Mesothelial cell of epicardium (in vitro differentiated cells): Measurements from ENCODE around the gene HFM1. TPM values are rescaled to one million over a fixed set of nuclear protein-coding genes. Genes with fewer than 3 reads are reported as not detected.

Experiments
- DNase-seq, 2 experiments: peaks; one replicate each; pipeline ENCODE4 v3.0.0; 2021; ENCODE audit warnings: low spot score in 2 of 2; ENCODE audit not compliant: unreplicated experiment in 2 of 2
- H3K27ac Mint-ChIP-seq: 2 replicates; pipeline ENCODE4 v1.8.0; 2021; ENCODE audit warnings: mixed read lengths
- H3K27me3 Mint-ChIP-seq: 2 replicates; pipeline ENCODE4 v1.8.0; 2021; ENCODE audit warnings: low read depth, mixed read lengths
- H3K36me3 Mint-ChIP-seq: 2 replicates; pipeline ENCODE4 v1.8.0; 2021; ENCODE audit warnings: mixed read lengths
- H3K4me1 Mint-ChIP-seq: 2 replicates; pipeline ENCODE4 v1.8.0; 2021; ENCODE audit warnings: mixed read lengths
- H3K4me3 Mint-ChIP-seq: 2 replicates; pipeline ENCODE4 v1.8.0; 2021; ENCODE audit warnings: mild to moderate bottlenecking, moderate library complexity, mixed read lengths
- H3K9me3 Mint-ChIP-seq: 2 replicates; pipeline ENCODE4 v1.8.0; 2021; ENCODE audit warnings: mixed read lengths
- total RNA-seq: library from RNA; stranded (reverse); gene quantifications from 3 replicates; pipeline ENCODE4 v1.2.1, GENCODE V29; 2021
- TF ChIP-seq, protein P1 (sequence below): fragments of 200-600 bp; sonication (generic); IDR thresholded peaks from one replicate; pipeline ENCODE4 v1.5.0; 2021; ENCODE audit warnings: antibody characterized with exemption; ENCODE audit not compliant: unreplicated experiment

Gene HFM1
- total RNA-seq, 1 donor from 2014 or later = 6.1 TPM

DNA sequence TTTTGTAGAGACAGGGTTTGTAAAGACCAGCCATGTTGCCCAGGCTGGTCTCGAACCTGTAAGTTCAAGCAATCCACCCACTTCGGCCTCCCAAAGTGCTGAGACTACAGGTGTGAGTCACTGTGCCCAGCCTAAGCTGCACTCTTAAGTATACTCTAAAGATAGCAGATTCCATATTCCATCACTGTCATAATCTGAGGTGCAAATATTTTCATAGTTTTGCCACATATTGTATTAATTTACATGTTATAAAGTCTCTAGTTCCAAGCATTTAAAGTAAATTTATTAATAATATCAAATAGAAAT is 121.3 kb downstream of the HFM1 start:
- Mint-ChIP-seq H3K4me3 (no peak overlapping the region), H3K4me1 (no peaks in the 10 kb centered on the region), H3K27ac (no peak overlapping the region), H3K27me3 (no peaks in the 10 kb centered on the region), H3K36me3 (peaks cover 1% of the 10 kb centered on the region), H3K9me3 (no peaks in the 10 kb centered on the region)
- DNase-seq = no peak
- TF ChIP-seq, protein P1, sequence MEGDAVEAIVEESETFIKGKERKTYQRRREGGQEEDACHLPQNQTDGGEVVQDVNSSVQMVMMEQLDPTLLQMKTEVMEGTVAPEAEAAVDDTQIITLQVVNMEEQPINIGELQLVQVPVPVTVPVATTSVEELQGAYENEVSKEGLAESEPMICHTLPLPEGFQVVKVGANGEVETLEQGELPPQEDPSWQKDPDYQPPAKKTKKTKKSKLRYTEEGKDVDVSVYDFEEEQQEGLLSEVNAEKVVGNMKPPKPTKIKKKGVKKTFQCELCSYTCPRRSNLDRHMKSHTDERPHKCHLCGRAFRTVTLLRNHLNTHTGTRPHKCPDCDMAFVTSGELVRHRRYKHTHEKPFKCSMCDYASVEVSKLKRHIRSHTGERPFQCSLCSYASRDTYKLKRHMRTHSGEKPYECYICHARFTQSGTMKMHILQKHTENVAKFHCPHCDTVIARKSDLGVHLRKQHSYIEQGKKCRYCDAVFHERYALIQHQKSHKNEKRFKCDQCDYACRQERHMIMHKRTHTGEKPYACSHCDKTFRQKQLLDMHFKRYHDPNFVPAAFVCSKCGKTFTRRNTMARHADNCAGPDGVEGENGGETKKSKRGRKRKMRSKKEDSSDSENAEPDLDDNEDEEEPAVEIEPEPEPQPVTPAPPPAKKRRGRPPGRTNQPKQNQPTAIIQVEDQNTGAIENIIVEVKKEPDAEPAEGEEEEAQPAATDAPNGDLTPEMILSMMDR = no peak

DNA sequence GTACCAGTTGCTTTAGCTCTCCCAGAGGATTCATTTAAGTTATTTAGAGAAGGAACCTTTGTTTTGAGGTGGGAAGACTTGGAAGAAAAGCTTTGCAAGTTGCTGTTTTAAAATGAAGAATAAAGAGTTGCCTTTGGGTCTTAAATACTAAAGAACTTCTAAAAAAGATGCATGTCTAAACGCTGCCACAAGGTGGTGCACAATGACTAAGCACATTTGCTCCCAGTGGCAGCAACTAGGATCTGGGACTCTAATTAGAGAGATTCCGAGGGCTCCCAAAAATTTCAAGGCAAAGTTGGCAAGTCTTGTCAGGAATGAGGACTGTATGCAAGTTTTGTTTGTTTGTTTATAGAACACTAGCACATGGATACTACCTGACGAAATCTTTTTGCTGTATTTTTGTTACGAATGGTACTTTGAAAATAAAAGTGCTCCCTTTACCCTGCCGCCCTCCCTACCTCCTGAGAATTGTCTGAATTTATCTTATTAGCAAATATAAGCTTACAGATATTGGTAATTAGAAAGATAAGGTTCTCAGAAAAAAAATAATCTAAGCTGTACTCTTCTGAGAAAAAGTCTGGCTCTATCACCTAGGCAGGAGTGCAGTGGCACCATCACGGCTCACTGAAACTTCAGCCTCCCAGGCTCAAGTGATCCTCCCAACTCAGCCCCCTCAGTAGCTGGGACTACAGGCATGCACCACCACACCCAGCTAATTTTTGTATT is 121.8 kb downstream of the HFM1 start:
- H3K4me3 Mint-ChIP-seq = no peak overlapping the region
- H3K9me3 Mint-ChIP-seq = no peaks in the 10 kb centered on the region
- H3K36me3 Mint-ChIP-seq = no peaks in the 10 kb centered on the region
- no peak overlapping the region for H3K27ac Mint-ChIP-seq
- no peaks in the 10 kb centered on the region for H3K27me3 Mint-ChIP-seq
- TF ChIP-seq, protein P1 = peak; percentile 91
- DNase-seq = peak; percentile 28 to 55
- H3K4me1 Mint-ChIP-seq = no peaks in the 10 kb centered on the region

DNA sequence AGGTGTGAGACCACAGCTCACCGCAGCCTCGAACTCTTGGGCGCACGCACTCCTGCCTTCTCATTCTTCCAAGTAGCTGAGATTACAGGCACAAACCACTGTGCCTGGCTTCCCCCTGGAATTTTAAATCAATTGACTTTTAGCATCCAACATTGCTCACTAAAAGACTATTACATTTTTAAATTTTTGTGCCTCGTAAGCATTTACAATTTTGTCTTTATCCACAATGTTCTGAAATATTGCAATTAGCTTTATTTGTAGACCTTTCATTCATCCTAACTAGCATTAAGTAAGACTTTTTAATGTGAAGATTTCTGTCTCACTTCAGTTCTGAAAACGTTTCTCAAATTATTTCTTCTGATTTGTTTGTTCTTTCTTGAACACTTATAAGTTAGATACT is 122.9 kb downstream of the HFM1 start:
- no peak overlapping the region for H3K4me3 Mint-ChIP-seq
- no peaks in the 10 kb centered on the region for H3K9me3 Mint-ChIP-seq
- H3K27ac Mint-ChIP-seq = no peak overlapping the region
- TF ChIP-seq, protein P1 = no peak
- H3K27me3 Mint-ChIP-seq = no peaks in the 10 kb centered on the region
- H3K36me3 Mint-ChIP-seq = no peaks in the 10 kb centered on the region
- H3K4me1 Mint-ChIP-seq = no peaks in the 10 kb centered on the region
- DNase-seq = no peak

DNA sequence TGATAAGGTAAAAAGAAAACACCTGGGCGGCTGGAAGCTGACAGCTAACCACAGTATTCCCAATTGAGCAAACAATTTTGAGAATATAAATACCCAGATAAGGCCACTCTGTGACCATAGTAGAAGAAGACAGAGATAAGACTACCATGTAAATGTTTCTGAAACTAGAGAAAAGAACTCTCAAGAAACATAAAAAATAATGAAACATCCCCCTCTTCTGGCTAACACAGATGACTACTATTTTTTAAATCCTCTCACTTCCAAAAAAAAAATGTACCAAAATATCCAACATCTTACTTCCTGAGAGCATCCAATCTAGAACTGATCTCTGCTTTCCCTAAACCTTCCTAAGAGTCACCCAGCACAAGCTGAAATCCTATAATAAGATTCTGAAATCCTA is 125.9 kb downstream of the HFM1 start:
- H3K27ac Mint-ChIP-seq = no peak overlapping the region
- no peak for DNase-seq

DNA sequence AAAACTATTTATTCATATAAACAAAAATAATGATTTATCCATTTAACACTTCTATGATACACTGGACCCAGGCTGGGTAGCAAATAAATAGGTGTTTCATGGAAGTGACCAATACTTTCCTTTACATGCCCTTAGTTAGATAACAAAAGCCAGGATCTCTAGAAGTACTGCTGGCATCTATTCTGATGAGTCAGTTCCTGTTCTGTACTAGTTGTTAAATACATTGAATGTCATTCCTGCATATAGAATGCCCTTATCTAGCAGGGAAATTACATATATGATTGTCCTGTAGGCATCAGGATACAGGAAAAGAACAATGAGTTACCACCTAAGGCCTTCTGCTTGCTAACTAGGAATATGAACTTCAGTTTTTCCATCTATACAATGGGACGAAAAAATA is 130.8 kb downstream of the HFM1 start:
- Mint-ChIP-seq H3K36me3 (peaks cover 2% of the 10 kb centered on the region), H3K27me3 (no peaks in the 10 kb centered on the region), H3K4me1 (no peaks in the 10 kb centered on the region), H3K4me3 (no peak overlapping the region), H3K9me3 (no peaks in the 10 kb centered on the region), H3K27ac (no peak overlapping the region)
- no peak for DNase-seq
- TF ChIP-seq, protein P1 = no peak

More for the DNA sequence above, 125.9 kb downstream of the HFM1 start:
- no peak overlapping the region for H3K4me3 Mint-ChIP-seq
- H3K36me3 Mint-ChIP-seq = peaks cover 2% of the 10 kb centered on the region
- H3K4me1 Mint-ChIP-seq = no peaks in the 10 kb centered on the region
- H3K27me3 Mint-ChIP-seq = no peaks in the 10 kb centered on the region
- TF ChIP-seq, protein P1 = no peak
- no peaks in the 10 kb centered on the region for H3K9me3 Mint-ChIP-seq

DNA sequence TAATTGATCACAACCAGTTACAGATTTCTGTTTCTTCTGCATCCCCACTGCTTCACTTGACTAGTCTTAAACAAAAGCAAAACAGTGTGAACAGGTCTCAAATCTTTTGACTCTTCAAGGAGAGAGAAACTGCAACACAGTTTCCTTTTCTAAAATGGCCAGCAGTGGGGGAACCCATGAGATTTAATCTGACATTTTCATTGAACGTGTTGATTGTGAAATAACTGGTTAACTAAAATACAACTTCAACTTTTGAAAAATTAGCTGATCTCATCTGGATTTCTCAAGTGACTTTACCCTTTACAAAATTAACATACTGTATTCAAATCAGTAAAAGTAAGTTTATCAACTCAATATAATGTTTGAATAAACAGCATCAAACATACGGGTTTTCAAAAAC is 143.0 kb downstream of the HFM1 start:
- H3K36me3 Mint-ChIP-seq = peaks cover 8% of the 10 kb centered on the region
- H3K27me3 Mint-ChIP-seq = no peaks in the 10 kb centered on the region
- H3K4me1 Mint-ChIP-seq = peaks cover under 1% of the 10 kb centered on the region
- no peak for DNase-seq
- TF ChIP-seq, protein P1 = no peak
- H3K9me3 Mint-ChIP-seq = no peaks in the 10 kb centered on the region
- no peak overlapping the region for H3K27ac Mint-ChIP-seq
- H3K4me3 Mint-ChIP-seq = no peak overlapping the region
